GM10266 (cell line): ENCODE measurements around the gene RETN.

ENCODE experiments used
- DNase-seq: peaks from one replicate; pipeline ENCODE4 v3.0.0; 2012; ENCODE audit errors: extremely low spot score
- TF ChIP-seq, protein P1 (sequence below): IDR thresholded peaks from 2 replicates; pipeline ENCODE4 v1.5.1; 2012; ENCODE audit warnings: mild to moderate bottlenecking, low read depth; ENCODE audit not compliant: control insufficient read depth, insufficient read depth; ENCODE audit errors: missing control alignments

RETN gene

DNA sequence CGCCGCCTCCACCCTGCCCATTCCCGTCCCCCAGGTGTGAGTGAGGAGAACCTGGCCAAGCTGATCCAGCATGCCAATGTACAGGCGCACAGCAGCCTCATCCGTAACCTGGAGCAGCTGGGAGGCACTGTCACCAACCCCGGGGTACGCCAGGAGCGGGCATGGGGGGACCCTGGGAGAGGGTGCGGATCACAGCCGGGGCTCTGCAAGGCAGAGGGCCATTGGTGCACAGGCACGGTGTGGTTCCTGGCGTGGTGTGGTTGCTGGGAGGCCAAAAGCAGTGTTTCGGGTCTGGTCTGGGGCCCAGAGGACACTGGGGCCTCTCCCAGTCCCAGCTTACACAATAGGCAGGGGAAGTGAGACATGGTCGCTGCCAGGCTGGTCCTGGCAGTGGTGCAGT is 23.7 kb upstream of the RETN start:
- no peak for DNase-seq
- TF ChIP-seq, protein P1, sequence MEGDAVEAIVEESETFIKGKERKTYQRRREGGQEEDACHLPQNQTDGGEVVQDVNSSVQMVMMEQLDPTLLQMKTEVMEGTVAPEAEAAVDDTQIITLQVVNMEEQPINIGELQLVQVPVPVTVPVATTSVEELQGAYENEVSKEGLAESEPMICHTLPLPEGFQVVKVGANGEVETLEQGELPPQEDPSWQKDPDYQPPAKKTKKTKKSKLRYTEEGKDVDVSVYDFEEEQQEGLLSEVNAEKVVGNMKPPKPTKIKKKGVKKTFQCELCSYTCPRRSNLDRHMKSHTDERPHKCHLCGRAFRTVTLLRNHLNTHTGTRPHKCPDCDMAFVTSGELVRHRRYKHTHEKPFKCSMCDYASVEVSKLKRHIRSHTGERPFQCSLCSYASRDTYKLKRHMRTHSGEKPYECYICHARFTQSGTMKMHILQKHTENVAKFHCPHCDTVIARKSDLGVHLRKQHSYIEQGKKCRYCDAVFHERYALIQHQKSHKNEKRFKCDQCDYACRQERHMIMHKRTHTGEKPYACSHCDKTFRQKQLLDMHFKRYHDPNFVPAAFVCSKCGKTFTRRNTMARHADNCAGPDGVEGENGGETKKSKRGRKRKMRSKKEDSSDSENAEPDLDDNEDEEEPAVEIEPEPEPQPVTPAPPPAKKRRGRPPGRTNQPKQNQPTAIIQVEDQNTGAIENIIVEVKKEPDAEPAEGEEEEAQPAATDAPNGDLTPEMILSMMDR, result no peak

DNA sequence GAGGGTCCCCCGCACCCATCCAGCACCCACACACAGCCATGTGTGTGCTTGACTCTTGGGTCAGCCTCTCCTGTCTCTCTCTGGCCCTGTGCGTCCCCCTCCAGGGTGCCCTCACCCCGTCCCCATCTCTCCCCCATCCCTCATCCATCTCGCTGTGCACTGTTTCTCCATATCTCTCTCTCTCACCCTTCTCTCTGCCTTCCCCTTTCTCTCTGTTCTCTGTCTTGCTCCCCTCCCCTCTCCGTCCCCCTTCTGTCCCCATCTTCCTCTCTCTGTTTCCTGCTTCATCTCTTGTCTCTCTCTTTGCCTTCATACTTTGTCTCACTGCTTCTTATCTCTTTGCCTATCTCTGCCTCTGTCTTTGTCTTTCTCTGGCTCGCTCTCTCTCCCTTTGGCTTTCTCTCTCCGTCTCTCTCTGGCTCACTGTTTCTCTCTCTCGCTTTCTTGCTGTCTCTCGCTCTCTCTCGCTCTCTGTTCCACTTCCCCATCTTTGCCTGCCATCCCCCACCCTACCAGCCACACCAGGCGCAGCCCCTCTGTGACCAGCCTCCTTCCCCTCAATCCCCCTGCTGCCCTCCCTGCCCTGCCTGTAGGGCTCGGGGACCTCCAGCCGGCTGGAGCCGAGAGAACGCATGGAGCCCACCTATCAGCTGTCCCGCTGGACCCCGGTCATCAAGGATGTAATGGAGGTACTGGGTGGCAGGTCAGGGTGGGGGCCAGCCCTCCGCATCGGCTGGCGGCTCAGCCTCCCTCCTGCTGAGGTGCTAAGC is 23.0 kb upstream of the RETN start:
- TF ChIP-seq, protein P1, result no peak
- DNase-seq, result no peak

DNA sequence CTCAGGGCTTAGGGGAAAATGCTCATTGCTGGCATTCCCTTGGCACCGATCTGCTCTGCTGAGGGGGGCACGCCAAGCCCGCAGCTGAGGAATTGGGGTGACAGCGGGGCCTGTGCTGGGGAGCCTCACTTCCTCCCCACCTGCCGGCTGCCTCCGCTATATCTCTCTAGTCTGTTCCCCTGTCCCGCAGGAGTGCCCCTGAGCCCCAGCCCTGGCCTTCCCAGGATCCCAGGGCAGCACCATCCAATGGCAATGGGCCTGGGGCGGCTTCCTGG is 22.5 kb upstream of the RETN start:
- DNase-seq, result no peak
- TF ChIP-seq, protein P1, result no peak

DNA sequence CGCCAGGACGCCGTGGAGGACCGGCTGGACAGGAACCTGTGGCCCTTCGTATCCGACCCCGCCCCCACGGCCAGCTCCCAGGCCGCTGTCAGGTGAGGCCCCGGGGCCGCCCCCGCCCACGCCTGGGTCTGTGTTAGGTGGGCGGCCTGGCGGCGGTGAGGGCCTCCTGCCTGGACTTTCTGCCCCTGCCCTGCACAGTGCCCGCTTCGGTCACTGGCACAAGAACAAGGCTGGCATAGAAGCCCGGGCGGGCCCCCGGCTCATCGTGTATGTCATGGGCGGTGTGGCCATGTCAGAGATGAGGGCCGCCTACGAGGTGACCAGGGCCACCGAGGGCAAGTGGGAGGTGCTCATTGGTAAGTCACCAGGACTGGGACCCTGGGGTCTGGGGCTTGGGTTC is 21.7 kb upstream of the RETN start:
- DNase-seq, result no peak
- TF ChIP-seq, protein P1, result no peak

DNA sequence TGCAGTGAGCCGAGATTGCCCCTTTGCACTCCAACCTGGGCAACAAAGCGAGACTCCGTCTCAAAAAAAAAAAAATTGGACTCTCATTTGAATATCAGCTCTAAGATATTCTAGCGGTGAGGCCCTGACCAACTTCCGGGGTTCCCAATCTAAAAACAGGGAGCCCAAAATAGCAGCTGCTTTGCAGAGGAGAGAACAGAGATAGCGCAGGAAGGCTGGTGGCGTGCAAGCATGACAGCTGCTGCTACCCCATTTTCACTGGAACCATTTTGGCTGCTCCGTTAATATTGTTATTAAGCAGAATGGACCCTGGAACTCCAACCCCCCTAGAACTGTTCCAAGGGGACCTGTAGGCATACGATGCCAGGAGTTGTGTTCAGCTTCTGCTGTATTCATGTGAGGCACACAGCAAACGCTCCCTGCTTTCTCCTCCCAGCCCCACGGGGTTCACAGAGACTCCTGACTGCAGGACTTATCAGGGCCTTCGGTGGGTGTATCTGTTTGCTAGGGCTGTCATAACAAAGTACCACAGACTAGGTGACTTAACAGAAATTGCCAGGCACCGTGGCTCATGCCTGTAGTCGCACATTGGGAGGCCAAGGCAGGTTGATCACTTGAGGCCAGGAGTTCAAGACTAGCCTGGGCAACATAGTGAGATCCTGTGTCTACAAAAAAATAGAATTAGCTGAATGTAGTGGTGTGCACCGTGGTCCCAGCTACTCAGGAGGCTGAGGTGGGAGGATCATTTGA is 20.4 kb upstream of the RETN start:
- DNase-seq, result no peak
- TF ChIP-seq, protein P1, result no peak

DNA sequence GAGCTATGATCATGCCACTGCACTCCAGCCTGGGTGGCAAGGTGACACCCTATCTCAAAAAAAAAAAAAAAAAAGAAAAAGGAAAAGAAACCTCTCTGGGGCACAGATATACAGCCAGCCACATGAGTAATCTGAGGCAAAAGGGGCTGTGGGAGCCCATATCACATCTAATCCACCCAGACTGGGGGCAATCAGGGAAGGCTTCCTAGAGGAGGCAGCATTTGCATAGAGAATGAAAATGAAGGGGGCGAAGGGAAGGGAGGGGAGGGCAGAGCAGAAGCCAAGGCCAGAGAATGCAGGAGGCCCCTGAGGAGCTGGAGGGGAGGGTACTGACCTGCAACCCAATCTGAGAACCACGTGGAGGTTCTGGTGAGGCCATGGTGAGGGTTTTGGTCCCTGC is 18.7 kb upstream of the RETN start:
- TF ChIP-seq, protein P1, result no peak
- DNase-seq, result no peak

DNA sequence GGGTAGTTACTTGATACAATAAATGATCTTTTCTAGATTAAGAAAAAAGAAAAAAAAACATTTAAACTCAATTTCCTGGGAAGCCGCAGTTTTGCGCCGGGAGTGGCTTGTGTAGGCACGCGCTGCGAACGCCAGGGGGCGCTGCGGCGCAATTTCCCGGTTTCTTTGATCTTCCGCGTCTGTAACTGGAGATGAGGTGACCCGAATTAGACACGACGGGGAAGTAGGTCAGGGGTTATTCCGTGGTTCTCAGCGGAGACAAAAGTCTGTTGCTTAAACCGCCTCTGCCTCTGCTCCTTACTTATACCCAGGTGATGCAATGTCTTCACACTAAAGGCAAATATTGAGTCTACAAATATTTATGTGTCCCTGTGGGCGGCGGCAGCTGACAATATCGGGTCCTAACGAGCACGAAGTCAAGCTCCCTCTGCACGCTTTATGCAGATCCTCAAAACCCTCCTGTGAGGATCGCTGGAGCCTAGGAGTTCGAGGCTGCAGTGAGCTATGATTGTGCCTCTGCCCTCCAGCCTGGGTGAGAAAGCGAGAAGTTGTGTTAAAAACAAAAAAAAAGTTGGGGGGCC is 16.7 kb upstream of the RETN start:
- TF ChIP-seq, protein P1, result peak; percentile 93
- DNase-seq, result peak; percentile 91
